Measurements from ENCODE around the gene CNTNAP2.
"Not testable (repeated sequence)": the region's sequence is repeated elsewhere in the genome, so short reads cannot be mapped to it uniquely, and the experiment has no call there.

CNTNAP2 gene

GRCh38 chr7:148299350-148300276 is 2183.0 kb downstream of the CNTNAP2 start:
- DNase-seq = no peak

DNA sequence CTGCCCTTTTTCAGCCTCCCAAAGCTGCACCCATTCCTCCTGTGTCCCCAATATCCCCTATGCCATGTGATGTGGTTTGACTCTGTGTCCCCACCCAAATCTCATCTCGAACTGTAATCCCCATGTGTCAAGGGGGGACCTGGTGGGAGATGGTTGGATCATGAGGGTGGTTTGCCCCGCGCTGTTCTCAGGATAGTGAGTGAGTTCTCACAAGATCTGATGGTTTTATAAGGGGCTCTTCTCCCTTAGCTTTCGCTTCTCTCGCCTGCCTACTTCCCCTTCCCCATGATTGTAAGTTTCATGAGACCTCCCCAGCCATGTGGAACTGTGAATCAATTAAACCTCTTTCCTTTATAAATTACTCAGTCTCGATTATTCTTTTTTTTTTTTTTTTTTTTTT is 2185.8 kb downstream of the CNTNAP2 start:
- not testable (repeated sequence) for DNase-seq

GRCh38 chr7:148303295-148304082 is 2186.9 kb downstream of the CNTNAP2 start:
- DNase-seq = no peak

GRCh38 chr7:148304083-148304335 is 2187.4 kb downstream of the CNTNAP2 start:
- DNase-seq = no peak

DNA sequence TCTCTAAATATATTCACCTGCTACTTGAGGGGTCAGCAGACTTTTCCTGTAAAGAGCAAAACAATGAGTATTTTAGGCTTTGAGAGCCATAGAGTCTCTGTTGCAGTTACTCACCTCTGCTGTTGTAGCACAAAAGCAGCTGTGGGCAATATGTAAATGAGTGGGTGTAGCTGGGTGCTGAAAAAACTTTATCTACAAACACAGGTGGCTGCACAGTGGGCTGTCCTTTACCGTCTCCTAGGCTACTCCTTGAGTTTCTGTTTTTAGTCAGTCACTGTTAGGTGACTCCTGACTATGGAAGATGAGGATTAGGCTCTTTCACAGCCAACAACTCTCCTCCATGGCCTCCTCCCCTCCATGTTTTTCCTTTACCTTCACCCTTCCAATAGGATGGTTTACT is 2187.9 kb downstream of the CNTNAP2 start:
- DNase-seq = no peak

DNA sequence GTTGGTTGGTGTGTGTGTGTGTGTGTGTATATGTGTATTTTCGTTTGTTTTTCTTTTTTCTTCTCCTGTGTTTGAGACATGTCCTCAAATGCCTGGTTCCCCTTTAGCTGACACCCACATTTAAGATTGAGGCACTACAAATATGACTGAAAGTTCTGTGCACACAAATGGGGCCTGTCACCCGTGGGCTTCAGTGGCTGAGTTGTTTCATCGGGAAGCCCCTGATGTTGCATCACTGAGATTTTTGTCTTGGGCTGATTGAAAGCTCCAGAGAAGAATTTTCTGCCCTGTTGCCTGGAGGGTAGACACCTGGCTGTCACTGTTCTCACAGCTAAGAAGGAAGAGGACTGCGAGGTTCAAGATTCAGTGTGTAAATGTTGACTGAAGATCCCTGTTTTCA is 2190.2 kb downstream of the CNTNAP2 start:
- no peak for DNase-seq

GRCh38 chr7:148318102-148318811 is 2201.7 kb downstream of the CNTNAP2 start:
- DNase-seq = no peak

DNA sequence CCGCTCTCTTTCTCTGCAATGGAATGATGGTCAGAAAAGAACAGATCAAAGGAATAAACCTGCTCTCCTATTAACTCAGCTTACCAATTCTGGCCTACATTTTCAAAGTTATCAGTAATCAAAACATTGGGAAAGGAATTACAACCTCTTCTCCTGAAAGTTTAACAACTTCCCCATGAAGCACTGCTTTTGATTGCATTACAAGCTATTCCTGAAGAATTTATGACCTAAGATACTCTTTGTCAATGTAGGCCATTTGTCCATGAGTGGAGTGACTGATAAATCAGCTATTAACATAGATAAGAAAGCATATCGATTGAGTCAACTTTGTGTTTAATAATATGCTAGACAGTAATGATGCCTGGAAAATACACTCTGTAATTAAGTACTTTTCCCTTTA is 2202.2 kb downstream of the CNTNAP2 start:
- no peak for DNase-seq

DNA sequence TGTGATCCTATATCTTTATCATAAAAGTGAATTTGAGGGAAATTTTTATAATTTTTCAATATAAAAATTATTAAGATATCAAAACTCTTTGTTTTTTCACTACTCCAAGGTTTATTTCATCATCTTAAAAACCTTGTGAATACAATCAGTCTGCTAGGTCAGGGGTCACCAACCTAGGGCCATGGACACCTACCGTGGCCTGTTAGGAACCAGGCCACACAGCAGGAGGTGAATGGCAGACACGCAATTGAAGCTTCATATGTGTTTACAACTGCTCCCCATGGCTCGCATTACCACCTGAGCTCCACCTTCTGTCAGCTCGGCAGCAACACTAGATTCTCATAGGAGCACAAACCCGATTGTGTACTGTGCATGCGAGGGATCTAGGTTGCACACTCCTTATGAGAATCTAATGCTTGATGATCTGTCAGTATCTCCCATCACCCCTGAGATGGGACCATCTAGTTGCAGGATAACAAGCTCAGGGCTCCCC is 2202.8 kb downstream of the CNTNAP2 start:
- DNase-seq = no peak

DNA sequence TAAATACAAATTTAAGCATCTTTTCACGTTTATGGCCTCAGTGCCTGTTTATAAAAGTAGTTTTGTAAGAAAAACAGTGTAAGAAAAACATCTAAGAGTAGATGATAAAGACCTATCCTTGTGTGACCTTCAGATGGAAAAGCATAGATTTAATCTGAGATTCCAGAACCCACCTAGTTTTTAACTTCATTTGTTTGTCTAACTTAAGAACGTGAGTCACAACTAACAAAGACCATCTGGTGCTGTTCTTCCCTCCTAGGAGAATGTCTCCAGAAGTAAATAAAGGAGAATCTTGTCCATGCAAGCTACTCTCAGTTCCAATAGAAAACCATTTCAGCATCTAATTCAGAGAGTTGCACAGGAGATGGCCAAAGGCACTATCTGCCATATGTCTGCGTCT is 2208.6 kb downstream of the CNTNAP2 start:
- DNase-seq = no peak

DNA sequence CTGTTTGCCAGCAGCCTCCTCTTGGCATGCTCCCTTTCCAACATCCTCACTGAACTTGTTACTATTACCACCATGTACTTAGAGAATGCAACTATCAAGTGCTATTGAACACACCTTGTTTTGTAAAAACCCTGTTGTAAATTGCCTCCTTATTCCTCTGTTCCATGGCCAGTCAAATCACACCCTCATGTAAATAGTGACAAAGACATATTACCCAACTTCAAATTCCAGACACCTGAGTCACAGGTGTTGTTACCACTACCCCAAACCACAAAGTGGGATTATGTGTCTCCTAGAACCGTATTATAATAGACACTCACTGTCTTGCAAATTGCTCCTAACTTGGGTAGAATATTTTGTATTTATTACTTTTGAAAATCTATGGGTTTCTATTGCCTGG is 2210.8 kb downstream of the CNTNAP2 start:
- DNase-seq = no peak

DNA sequence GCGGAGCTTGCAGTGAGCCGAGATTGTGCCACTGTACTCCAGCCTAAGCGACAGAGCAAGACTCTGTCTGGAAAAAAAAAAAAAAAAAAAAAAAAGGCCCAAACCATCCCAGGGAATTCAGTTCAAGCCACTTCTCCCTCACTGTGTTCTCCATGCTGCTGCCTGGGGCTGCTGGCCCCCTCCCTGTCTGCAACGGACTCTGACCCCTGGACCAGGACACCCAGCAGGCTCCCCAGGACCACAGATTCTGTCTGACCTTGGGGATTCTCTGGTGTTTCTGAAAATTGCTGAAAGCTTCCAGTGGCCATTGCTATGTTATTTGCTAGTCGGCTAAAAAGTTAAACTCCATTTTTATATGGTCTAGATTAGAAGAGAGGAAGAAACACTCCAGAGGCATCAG is 2212.3 kb downstream of the CNTNAP2 start:
- no peak for DNase-seq

DNA sequence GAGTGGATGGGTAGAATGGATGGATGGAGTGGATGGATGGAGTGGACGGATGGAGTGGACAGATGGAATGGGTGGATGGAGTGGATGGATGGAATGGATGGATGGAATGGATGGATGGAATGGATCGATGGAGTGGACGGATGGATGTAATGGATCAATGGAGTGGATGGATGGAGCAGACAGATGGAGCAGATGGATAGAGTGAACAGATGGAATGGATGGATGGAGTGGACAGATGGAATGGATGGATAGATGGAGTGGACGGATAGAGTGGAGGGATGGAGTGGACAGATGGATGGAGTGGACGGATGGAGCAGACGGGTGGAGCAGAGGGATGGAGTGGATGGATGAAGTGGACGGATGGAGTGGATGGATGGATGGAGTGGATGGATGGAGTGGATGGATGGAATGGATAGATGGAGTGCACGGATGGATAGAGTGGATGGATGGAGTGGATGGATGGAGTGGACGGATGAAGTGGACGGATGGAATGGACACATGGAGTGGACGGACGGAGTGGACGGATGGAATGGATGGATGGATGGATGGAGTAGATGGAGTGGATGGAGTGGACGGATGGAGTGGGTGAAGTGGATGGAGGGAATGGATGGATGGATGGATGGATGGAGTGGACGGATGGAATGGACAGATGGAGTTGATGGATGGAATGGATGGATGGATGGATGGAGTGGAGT is 2213.7 kb downstream of the CNTNAP2 start:
- no peak for DNase-seq

GRCh38 chr7:148330822-148331221 is 2214.2 kb downstream of the CNTNAP2 start:
- no peak for DNase-seq

DNA sequence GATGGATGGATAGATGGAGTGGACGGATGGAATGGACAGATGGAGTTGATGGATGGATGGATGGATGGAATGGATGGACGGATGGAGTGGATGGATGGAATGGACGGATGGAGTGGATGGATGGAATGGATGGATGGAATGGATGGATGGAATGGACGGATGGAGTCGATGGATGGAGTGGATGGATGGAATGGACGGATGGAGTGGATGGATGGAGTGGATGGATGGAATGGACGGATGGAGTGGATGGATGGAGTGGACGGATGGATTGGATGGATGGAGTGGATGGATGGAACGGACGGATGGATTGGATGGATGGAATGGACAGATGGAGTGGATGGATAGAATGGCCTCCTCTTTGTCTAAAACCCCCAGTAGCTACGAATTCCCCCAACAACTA is 2214.9 kb downstream of the CNTNAP2 start:
- not testable (repeated sequence) for DNase-seq

GRCh38 chr7:148332191-148333186 is 2215.9 kb downstream of the CNTNAP2 start:
- DNase-seq = no peak

DNA sequence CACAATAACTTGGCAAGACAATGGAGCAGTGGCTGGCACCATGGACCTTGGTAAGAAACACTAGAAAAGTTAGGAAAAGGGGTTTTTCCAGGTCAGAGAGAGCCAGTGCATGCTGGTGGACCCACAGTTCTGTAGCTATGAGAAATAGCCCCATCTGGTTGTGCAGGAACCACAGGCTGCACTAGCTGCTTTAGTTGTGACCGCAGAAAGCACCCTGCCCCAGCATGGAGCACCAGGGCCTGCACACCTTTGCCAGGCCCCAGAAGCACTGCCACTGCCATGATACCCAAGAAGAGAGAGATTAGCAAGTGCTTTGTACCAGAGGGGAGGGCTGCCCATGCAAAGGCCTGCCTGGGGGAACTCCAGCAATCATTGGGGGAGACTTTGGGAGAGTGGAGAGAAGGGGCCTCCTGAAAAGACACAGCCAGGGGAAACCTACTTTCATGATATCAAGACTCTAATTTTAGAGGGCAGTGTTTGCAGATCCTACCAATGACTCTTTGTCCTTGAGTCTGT is 2217.9 kb downstream of the CNTNAP2 start:
- DNase-seq = no peak

DNA sequence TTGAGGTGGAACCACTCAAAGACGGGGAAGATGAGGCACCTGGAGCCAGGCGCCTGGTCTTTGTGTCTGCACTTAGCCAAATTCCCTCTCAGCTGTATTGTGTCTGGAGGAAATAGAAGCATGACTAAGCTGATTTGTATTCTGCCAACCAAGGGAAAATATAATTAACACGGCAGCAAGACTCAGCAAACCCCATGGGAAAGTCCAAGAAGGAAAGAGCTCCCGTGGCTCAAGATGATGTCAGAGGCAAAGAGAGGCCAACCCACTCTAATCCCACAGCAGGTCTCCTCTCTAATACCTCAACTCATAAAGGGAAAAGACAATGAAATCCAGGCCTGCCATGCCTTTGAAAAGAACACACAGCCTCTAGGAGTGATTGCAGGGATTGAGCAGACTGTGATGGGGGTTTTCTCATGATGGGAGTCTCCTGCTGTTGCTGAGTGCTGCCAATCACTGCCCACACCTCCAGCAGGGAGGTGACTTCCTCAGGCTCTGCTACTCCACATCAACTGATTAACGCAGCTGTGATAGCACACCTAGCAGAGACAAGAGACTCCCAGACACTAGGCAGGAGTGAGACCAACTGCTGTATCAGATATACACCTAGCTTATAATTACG is 2218.5 kb downstream of the CNTNAP2 start:
- no peak for DNase-seq

- DNase-seq = no peak
Observed at GRCh38 chr7:148335790-148336189, 2219.2 kb downstream of the CNTNAP2 start.

DNA sequence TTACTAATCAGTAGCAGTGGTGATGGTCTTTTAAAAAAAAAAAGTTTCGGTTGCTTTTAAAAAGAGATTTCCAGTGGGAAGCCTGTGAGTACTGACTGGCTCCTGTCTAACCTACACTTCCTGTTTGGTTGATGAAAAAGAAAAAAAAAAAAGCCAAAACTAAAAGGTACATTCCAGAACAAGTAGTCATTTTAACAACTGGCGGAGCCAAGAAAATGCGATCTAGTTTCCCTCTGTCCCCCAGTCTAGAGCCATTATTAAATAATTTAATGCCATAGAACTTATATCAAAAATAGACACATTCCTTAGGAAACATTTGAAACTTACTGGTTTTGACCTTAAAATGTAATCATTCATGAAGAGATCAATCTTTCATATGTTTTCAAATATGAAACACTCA is 2219.8 kb downstream of the CNTNAP2 start:
- DNase-seq = no peak

All from NCI-H1930 (cell line).